ENCODE data around the gene CAPN7. TPM values are rescaled to one million over a fixed set of nuclear protein-coding genes. Genes with fewer than 3 reads are reported as not detected.

The CAPN7 gene
- total RNA-seq, 4 donors from 2014 or later: 44.0 to 80.5 (median 49.1) TPM

DNA sequence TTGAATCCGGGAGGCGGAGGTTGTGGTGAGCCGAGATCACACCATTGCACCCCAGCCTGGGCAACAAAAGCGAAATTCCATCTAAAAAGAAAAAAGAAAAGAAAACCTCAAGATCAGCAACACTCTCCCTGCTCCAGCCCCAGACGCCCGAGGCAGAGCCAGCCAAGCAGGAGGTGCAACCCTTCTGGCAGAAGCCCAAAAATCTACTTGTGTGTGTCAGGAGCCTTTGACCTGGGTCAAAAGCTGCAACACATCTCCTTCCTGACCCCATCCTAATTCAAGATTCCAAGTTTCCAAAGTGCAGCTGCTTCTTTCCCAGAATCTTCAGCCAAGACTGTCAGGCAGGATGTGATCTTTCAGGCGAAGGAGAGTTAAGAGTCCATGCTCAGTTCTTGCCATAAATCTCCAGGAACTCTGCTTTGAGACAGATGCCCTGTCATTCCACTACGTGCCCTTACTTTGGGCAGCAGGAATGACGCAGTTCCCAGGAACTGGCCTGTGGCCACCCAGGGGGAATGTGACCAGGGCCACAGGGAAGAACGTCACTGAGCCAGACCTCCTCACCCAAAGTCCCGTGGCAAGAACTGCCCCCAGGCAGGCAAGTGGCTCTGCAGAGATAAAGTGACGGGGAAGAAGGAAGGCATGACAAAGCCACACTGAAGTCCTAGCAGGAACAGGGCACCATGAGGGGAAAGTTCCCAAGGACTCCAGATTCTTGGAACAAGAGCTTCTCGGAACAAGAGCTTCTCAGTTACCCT lies 86.9 kb downstream of the CAPN7 start:
- intact Hi-C loops (cut with DNase I; ENCODE audit: low total_unique reads): no loop called here
- no peak for TF ChIP-seq CTCF (IDR thresholded peaks at IDR 0.05)
- WGBS, 2 donors: 46 to 49% methylated on average over 13 of the region's 13 CpGs
- H3K4me3 ChIP-seq (ENCODE audit: low read depth, poor library complexity, severe bottlenecking): no peak overlapping the region
- DNase-seq (ENCODE audit: low spot score in 2 of 2): no peak

GRCh38 chr3:15294929-15295328 lies 88.9 kb downstream of the CAPN7 start:
- intact Hi-C loops (cut with DNase I; ENCODE audit: low total_unique reads): no loop called here
- no peak overlapping the region for H3K4me3 ChIP-seq (ENCODE audit: low read depth, poor library complexity, severe bottlenecking)
- 67 to 73% methylated on average over 5 of the region's 5 CpGs for WGBS, 2 donors
- DNase-seq (ENCODE audit: low spot score in 2 of 2): no peak
- no peak for TF ChIP-seq POLR2A (IDR thresholded peaks at IDR 0.05)
- TF ChIP-seq CTCF (IDR thresholded peaks at IDR 0.05): no peak

GRCh38 chr3:15295506-15295905 lies 89.5 kb downstream of the CAPN7 start:
- intact Hi-C loops (cut with DNase I; ENCODE audit: low total_unique reads): no loop called here
- peak in 1 of 2 donors; percentile 63 for DNase-seq (ENCODE audit: low spot score in 2 of 2)
- no peak overlapping the region for H3K4me3 ChIP-seq (ENCODE audit: low read depth, poor library complexity, severe bottlenecking)
- 54 to 58% methylated on average over 6 of the region's 6 CpGs for WGBS, 2 donors
- TF ChIP-seq POLR2A (IDR thresholded peaks at IDR 0.05) (no peak), CTCF (IDR thresholded peaks at IDR 0.05) (no peak)

- TF ChIP-seq POLR2A (IDR thresholded peaks at IDR 0.05) (no peak), CTCF (IDR thresholded peaks at IDR 0.05) (no peak)
- intact Hi-C loops (cut with DNase I; ENCODE audit: low total_unique reads): no loop called here
- DNase-seq (ENCODE audit: low spot score in 2 of 2): peak in 1 of 2 donors; percentile 48
- 59 to 77% methylated on average over 4 of the region's 4 CpGs for WGBS, 2 donors
- H3K4me3 ChIP-seq (ENCODE audit: low read depth, poor library complexity, severe bottlenecking): no peak overlapping the region
Observed at GRCh38 chr3:15297608-15298350, 91.7 kb downstream of the CAPN7 start.

- TF ChIP-seq POLR2A (IDR thresholded peaks at IDR 0.05): no peak
- no peak for TF ChIP-seq CTCF (IDR thresholded peaks at IDR 0.05)
- no peak overlapping the region for H3K4me3 ChIP-seq (ENCODE audit: low read depth, poor library complexity, severe bottlenecking)
- intact Hi-C loops (cut with DNase I; ENCODE audit: low total_unique reads): no loop called here
- DNase-seq (ENCODE audit: low spot score in 2 of 2): no peak
- 82 to 87% methylated on average over 3 of the region's 3 CpGs for WGBS, 2 donors
Observed at GRCh38 chr3:15298504-15298903, 92.5 kb downstream of the CAPN7 start.

All from lower leg skin (tissue), 4 donors.